ENCODE data around the gene PDE4B. TPM values are rescaled to one million over a fixed set of nuclear protein-coding genes. Genes with fewer than 3 reads are reported as not detected.

The PDE4B gene
- total and polyA plus RNA-seq, 9 of the 15 experiments (the other 6 are each of a cell fraction or from before 2014, with no cell fraction given): 0.09 TPM; not detected in 8

DNA sequence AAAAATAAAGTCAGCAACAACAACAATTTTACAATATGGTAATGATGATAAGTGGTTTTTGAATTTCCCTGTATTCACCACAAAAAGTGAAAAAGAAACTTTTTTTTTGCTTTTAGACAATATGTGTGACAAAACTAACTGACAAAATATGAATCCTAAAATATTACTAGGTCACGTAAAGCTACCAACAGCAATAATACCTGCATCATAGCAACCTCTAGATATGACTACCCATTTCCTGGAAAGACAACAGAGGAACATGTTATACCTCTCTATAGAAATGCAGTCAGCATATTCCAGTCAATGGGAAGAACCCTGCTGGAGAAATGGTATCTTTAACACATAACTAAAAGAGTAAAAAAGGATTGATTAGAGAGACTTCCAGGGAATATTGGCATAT lies 73.7 kb downstream of the PDE4B start:
- FAIRE-seq: no peak
- DNase-seq (ENCODE audit: extremely low read depth in 1 of 4, low spot score in 3 of 4): no peak
- no peaks in the 10 kb centered on the region for H3K9me1 ChIP-seq (ENCODE audit: control insufficient read depth, insufficient read depth, low read length)
- H3K9me3 ChIP-seq (replicated peaks; ENCODE audit: control insufficient read depth, insufficient read depth, low read depth, low read length): no peaks in the 10 kb centered on the region
- H4K20me1 ChIP-seq (replicated peaks; ENCODE audit: control insufficient read depth, insufficient read depth, low read length): no peaks in the 10 kb centered on the region
- no peak overlapping the region for H3K9ac ChIP-seq (ENCODE audit: insufficient read depth in 1 of 2, low read depth in 2 of 2, low read length in 2 of 2)
- no peak for ATAC-seq
- no peak overlapping the region for H3K27ac ChIP-seq (ENCODE audit: extremely low read depth, low read depth, low read length)
- no peak overlapping the region for H2AFZ ChIP-seq (ENCODE audit: low read depth, low read length)
- no peak overlapping the region for H3K4me3 ChIP-seq
- intact Hi-C loops (cut with micrococcal nuclease): no loop called here
- in situ Hi-C loops (cut with MboI): no loop called here
- peaks cover 0 to 5% of the 10 kb centered on the region in 2 experiments; a peak in 2 of 5 replicates for H3K27me3 ChIP-seq (ENCODE audit: control insufficient read depth in 2 of 2, insufficient read depth in 2 of 2, low read length in 2 of 2)
- no peaks in the 10 kb centered on the region for H3K36me3 ChIP-seq (ENCODE audit: control insufficient read depth, insufficient read depth, low read length)
- no peaks in the 10 kb centered on the region for H3K79me2 ChIP-seq (ENCODE audit: control insufficient read depth, insufficient read depth, low read length)
- H3K4me1 ChIP-seq (replicated peaks in 1 of 2; ENCODE audit: control insufficient read depth in 2 of 2, insufficient read depth in 2 of 2, low read length in 2 of 2): no peaks in the 10 kb centered on the region
- POLR2A ChIA-PET: no interaction called here
- CTCF ChIA-PET (ENCODE audit: low intra/inter-chr PET ratio): no interaction called here
- WGBS (ENCODE audit: insufficient coverage, low coverage, missing lambda C conversion rate): 4% methylated on average over 1 of the region's 1 CpG
- no peak overlapping the region for H3K4me2 ChIP-seq (ENCODE audit: insufficient read depth, low read length)
- no TSS peak for BruUV-seq (replicated peaks)
- TF ChIP-seq ZNF668 (CRISPR knock-in tag; IDR thresholded peaks at IDR 0.05): no peak
- TF ChIP-seq GTF2E2 (tag; IDR thresholded peaks at IDR 0.05): no peak
- TF ChIP-seq SMAD1 (IDR thresholded peaks at IDR 0.05; ENCODE audit: low read depth, low read length, partially characterized antibody): no peak
- no peak for TF ChIP-seq ATF2 (CRISPR knock-in tag; IDR thresholded peaks at IDR 0.05)
- TF ChIP-seq MCM3 (IDR thresholded peaks at IDR 0.05): no peak
- no peak for TF ChIP-seq ZNF586 (CRISPR knock-in tag; conservative IDR thresholded peaks at IDR 0.05)
- no peak for TF ChIP-seq ZNF561 (CRISPR knock-in tag; conservative IDR thresholded peaks at IDR 0.05)
- TF ChIP-seq TBL1XR1 (IDR thresholded peaks at IDR 0.05; ENCODE audit: low read length in 2 of 2): no peak
- no peak for TF ChIP-seq ZNF274 (IDR thresholded peaks at IDR 0.05; ENCODE audit: borderline replicate concordance, low read depth, low read length)
